Activated T-cell treated with anti-CD3 and anti-CD28 coated beads for 24 hours (primary cell): ENCODE measurements around the gene ABI2.
"Not testable (repeated sequence)": the region's sequence is repeated elsewhere in the genome, so short reads cannot be mapped to it uniquely, and the experiment has no call there.

Source experiments
- DNase-seq: peaks from one replicate; pipeline ENCODE4 v3.0.0-alpha.2; 2020; ENCODE audit warnings: low read depth

Gene ABI2

GRCh38 chr2:203429643-203430042, 101.4 kb downstream of the ABI2 start:
- not testable (repeated sequence) for DNase-seq

- no peak for DNase-seq
These were observed 103.4 kb downstream of the ABI2 start for GRCh38 chr2:203431391-203432185.

- no peak for DNase-seq
These were observed 104.6 kb downstream of the ABI2 start for GRCh38 chr2:203432811-203433210.

- DNase-seq, result no peak
These were observed 108.3 kb downstream of the ABI2 start for GRCh38 chr2:203436496-203436895.

GRCh38 chr2:203437511-203437910, 109.3 kb downstream of the ABI2 start:
- DNase-seq, result no peak

GRCh38 chr2:203438528-203438927, 110.3 kb downstream of the ABI2 start:
- no peak for DNase-seq

GRCh38 chr2:203440671-203441070, 112.5 kb downstream of the ABI2 start:
- no peak for DNase-seq

- DNase-seq, result no peak
These were observed 113.3 kb downstream of the ABI2 start for GRCh38 chr2:203441463-203441862.

- DNase-seq, result no peak
These were observed 114.3 kb downstream of the ABI2 start for GRCh38 chr2:203442463-203442862.

GRCh38 chr2:203444738-203445137, 116.5 kb downstream of the ABI2 start:
- no peak for DNase-seq

- no peak for DNase-seq
These were observed 117.9 kb downstream of the ABI2 start for GRCh38 chr2:203446071-203446481.

GRCh38 chr2:203446780-203447179, 118.6 kb downstream of the ABI2 start:
- DNase-seq, result no peak

- DNase-seq, result no peak
These were observed 122.4 kb downstream of the ABI2 start for GRCh38 chr2:203450561-203450960.

GRCh38 chr2:203451011-203451410, 122.8 kb downstream of the ABI2 start:
- no peak for DNase-seq

- no peak for DNase-seq
These were observed 123.5 kb downstream of the ABI2 start for GRCh38 chr2:203451689-203452088.

GRCh38 chr2:203453858-203454451, 125.8 kb downstream of the ABI2 start:
- DNase-seq, result peak; percentile 7

- DNase-seq, result no peak
These were observed 127.0 kb downstream of the ABI2 start for GRCh38 chr2:203455209-203455608.

- DNase-seq, result no peak
These were observed 133.6 kb downstream of the ABI2 start for GRCh38 chr2:203461746-203462145.

- DNase-seq, result no peak
These were observed 134.1 kb downstream of the ABI2 start for GRCh38 chr2:203462308-203462707.

- no peak for DNase-seq
These were observed 135.1 kb downstream of the ABI2 start for GRCh38 chr2:203463266-203463678.

GRCh38 chr2:203469546-203469945, 141.4 kb downstream of the ABI2 start:
- no peak for DNase-seq

- DNase-seq, result no peak
These were observed 142.2 kb downstream of the ABI2 start for GRCh38 chr2:203470371-203470770.

GRCh38 chr2:203471323-203471722, 143.1 kb downstream of the ABI2 start:
- no peak for DNase-seq

GRCh38 chr2:203476881-203477280, 148.7 kb downstream of the ABI2 start:
- DNase-seq, result no peak
